NCI-H460 (cell line): ENCODE data around the gene HOMEZ. TPM values are rescaled to one million over a fixed set of nuclear protein-coding genes. Genes with fewer than 3 reads are reported as not detected.
A peak's percentile ranks its signal among the peaks of the same experiment; 100 is the strongest.
"Not testable (repeated sequence)": the region's sequence is repeated elsewhere in the genome, so short reads cannot be mapped to it uniquely, and the experiment has no call there.

ENCODE experiments used
- DNase-seq: peaks from one replicate; pipeline ENCODE4 v3.0.0-alpha.2; 2016; ENCODE audit warnings: low read depth; ENCODE audit errors: extremely low read depth
- total RNA-seq: library from RNA; depleted of rRNA; stranded (reverse); fragments of >200 nt; shearing (Covaris generic); gene quantifications from 2 replicates; pipeline ENCODE4 v1.2.3, GENCODE V29; 2014

HOMEZ gene
- total RNA-seq, 1 experiment from 2014 or later: 7.1 TPM

- no peak for DNase-seq
Observed at GRCh38 chr14:23284654-23285529, 1.0 kb downstream of the HOMEZ start.

- DNase-seq: no peak
Observed at GRCh38 chr14:23281247-23281646, 4.7 kb downstream of the HOMEZ start.

GRCh38 chr14:23277928-23278327 is 8.0 kb downstream of the HOMEZ start:
- not testable (repeated sequence) for DNase-seq

GRCh38 chr14:23277189-23277588 is 8.7 kb downstream of the HOMEZ start:
- no peak for DNase-seq

- no peak for DNase-seq
Observed at GRCh38 chr14:23275412-23275811, 10.5 kb downstream of the HOMEZ start.

- no peak for DNase-seq
Observed at GRCh38 chr14:23269193-23269592, 16.7 kb downstream of the HOMEZ start.

- DNase-seq: not testable (repeated sequence)
Observed at GRCh38 chr14:23260849-23261248, 25.1 kb downstream of the HOMEZ start.

- no peak for DNase-seq
Observed at GRCh38 chr14:23259426-23259825, 26.5 kb downstream of the HOMEZ start.

GRCh38 chr14:23258256-23258655 is 27.7 kb downstream of the HOMEZ start:
- no peak for DNase-seq

GRCh38 chr14:23252420-23253333 is 33.3 kb downstream of the HOMEZ start:
- DNase-seq: no peak

GRCh38 chr14:23252006-23252405 is 33.9 kb downstream of the HOMEZ start:
- no peak for DNase-seq

GRCh38 chr14:23249824-23250223 is 36.1 kb downstream of the HOMEZ start:
- no peak for DNase-seq

- DNase-seq: no peak
Observed at GRCh38 chr14:23248601-23249000, 37.3 kb downstream of the HOMEZ start.

- DNase-seq: no peak
Observed at GRCh38 chr14:23245282-23245681, 40.6 kb downstream of the HOMEZ start.

- DNase-seq: no peak
Observed at GRCh38 chr14:23243066-23243465, 42.9 kb downstream of the HOMEZ start.

GRCh38 chr14:23242076-23242475 is 43.9 kb downstream of the HOMEZ start:
- DNase-seq: no peak

GRCh38 chr14:23241061-23241715 is 44.7 kb downstream of the HOMEZ start:
- DNase-seq: not testable (repeated sequence)

GRCh38 chr14:23240661-23241060 is 45.3 kb downstream of the HOMEZ start:
- no peak for DNase-seq

GRCh38 chr14:23237772-23238594 is 47.9 kb downstream of the HOMEZ start, which contains the start of gene RNF212B:
TSS of gene RNF212B (plus strand) at chr14:23237936. CDS start at chr14:23240346, 2,410 bp downstream.
- DNase-seq: peak; percentile 84

GRCh38 chr14:23232241-23232808 is 53.6 kb downstream of the HOMEZ start:
- not testable (repeated sequence) for DNase-seq
